Erythroblast (primary cell): ENCODE data around the gene FKBP10.

Source experiments
- GATA1 ChIP-seq: IDR thresholded peaks from 2 replicates; pipeline ENCODE4 v1.6.1; 2011; ENCODE audit warnings: low read depth, mild to moderate bottlenecking, control low read depth, low read length, moderate library complexity
- POLR2A ChIP-seq: IDR thresholded peaks from 2 replicates; pipeline ENCODE4 v1.6.1; 2011; ENCODE audit warnings: mild to moderate bottlenecking, low read length

GRCh38 chr17:41794540-41794975 is 18.2 kb upstream of the FKBP10 start:
- TF ChIP-seq POLR2A (no peak), GATA1 (no peak)
